GM19099 (cell line): Measurements from ENCODE around the gene STAT4.

Experiments
- POLR2A ChIP-seq: IDR thresholded peaks from 3 replicates; pipeline ENCODE4 v1.6.1; 2011; ENCODE audit warnings: low read depth; ENCODE audit not compliant: insufficient read length; ENCODE audit errors: extremely low read depth

The STAT4 gene, protein sequence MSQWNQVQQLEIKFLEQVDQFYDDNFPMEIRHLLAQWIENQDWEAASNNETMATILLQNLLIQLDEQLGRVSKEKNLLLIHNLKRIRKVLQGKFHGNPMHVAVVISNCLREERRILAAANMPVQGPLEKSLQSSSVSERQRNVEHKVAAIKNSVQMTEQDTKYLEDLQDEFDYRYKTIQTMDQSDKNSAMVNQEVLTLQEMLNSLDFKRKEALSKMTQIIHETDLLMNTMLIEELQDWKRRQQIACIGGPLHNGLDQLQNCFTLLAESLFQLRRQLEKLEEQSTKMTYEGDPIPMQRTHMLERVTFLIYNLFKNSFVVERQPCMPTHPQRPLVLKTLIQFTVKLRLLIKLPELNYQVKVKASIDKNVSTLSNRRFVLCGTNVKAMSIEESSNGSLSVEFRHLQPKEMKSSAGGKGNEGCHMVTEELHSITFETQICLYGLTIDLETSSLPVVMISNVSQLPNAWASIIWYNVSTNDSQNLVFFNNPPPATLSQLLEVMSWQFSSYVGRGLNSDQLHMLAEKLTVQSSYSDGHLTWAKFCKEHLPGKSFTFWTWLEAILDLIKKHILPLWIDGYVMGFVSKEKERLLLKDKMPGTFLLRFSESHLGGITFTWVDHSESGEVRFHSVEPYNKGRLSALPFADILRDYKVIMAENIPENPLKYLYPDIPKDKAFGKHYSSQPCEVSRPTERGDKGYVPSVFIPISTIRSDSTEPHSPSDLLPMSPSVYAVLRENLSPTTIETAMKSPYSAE

GRCh38 chr2:191150600-191151330, at the start of gene STAT4:
Gene STAT4, minus strand, starts transcription at chr2:191150994. Its CDS starts 2,791 bp downstream, at chr2:191148203.
- no peak for TF ChIP-seq POLR2A

GRCh38 chr2:191199929-191200512, 49.2 kb upstream of the STAT4 start:
- no peak for TF ChIP-seq POLR2A

DNA sequence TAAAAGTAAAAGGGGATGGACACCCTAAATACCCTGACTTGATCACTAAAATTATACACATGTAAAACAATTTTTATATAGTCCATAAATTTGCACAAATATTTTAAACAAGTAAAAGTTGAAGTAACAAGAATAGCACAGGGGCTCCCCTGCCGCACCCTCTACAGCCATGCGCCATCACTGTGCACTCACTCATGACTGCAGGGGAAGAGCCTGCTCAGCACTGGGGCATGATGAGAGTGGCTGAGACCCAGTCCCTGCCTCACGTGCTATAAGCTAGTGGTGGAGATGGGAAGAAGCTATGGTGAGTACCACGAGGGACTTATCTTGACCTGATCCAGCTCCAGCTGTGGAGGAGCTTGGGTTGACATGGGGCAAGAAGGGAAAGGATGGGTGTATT, 47.5 kb upstream of the STAT4 start:
- no peak for TF ChIP-seq POLR2A

DNA sequence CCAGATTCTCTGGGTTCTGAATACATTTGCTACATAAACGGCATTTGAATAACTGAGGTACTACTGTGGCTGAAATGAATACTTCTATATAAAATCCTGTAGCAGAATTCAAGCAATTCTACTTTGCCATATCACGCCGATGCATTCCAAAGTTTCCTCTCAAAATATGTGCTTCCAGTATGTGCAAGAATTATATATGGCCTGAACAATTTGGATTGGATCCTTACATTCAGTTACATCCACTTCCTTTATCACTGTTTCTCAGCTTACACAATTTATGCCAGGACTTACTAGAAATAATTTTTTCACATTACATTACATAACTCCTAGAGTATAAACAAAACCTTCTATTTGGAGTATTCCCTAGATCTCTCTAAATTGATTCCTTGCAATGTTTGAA, 46.3 kb upstream of the STAT4 start:
- TF ChIP-seq POLR2A, result no peak

- TF ChIP-seq POLR2A, result no peak
These were observed 44.2 kb upstream of the STAT4 start for GRCh38 chr2:191195021-191195420.

- no peak for TF ChIP-seq POLR2A
These were observed 40.2 kb upstream of the STAT4 start for GRCh38 chr2:191190861-191191552.

DNA sequence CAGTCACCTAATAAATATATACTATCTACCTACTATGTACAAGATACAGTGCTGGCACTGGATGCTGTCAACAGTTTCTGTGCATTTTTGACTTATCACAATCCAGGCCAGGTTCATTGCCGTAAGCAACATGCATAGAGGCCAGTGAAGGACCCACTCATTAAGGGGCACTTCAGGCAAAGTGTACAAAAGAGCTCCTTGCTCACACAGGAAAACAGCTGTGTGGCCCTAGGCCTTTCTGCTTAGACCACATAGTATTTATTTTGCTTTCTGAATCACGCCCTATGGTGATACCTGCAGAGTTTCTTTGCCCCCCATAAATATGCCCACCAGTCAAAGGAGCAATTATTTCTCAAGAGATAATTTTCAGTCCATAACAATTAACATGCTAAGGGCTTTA, 39.6 kb upstream of the STAT4 start:
- TF ChIP-seq POLR2A, result no peak

DNA sequence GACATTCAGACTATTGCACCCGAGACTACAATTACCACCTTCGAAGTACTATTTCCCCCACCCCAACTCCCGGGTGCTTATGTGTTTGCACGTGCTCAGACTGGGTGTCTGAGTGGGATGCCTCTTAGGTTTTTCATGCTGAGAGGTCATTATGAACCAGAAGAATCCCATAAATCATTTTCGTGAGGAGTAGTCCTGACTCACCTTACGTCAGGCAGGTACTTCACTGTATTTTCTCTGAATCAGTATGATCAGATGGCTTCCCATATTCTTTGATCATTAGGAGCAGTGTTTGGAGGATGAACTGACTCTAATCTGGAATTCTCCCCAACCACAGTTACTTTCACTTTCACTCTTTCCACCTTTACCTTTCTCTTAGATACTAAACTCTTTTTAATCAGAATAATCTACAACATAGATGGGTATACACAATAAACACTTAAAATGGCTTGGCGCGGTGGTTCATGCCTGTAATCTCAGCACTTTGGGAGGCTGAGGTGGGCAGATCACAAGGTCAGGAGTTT, 38.4 kb upstream of the STAT4 start:
- TF ChIP-seq POLR2A, result no peak

DNA sequence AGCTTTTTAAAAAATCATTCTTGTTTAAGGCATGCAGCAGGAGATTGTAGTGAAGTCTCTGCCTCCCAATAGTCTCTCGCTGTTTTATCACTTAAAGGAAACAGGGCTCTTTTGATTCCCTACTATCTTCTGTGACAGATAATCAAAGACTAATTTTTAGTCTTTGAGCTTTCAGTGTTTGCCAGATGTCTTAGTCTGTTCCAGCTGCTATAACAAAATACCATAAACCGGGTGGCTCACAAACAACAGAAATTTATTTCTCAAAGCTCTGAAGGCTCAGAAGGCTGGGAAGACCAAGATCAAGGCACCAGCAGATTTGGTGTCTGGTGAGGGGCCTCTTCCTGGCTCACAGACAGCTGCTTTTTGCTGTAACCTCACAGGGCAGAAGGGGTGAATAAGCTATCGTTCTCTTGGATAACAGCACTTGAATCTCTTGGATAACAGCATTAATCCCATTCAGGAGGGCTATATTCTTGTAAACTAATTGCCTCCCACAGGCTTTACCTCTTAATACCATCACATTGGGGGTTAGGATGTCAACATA, 37.8 kb upstream of the STAT4 start:
- no peak for TF ChIP-seq POLR2A

DNA sequence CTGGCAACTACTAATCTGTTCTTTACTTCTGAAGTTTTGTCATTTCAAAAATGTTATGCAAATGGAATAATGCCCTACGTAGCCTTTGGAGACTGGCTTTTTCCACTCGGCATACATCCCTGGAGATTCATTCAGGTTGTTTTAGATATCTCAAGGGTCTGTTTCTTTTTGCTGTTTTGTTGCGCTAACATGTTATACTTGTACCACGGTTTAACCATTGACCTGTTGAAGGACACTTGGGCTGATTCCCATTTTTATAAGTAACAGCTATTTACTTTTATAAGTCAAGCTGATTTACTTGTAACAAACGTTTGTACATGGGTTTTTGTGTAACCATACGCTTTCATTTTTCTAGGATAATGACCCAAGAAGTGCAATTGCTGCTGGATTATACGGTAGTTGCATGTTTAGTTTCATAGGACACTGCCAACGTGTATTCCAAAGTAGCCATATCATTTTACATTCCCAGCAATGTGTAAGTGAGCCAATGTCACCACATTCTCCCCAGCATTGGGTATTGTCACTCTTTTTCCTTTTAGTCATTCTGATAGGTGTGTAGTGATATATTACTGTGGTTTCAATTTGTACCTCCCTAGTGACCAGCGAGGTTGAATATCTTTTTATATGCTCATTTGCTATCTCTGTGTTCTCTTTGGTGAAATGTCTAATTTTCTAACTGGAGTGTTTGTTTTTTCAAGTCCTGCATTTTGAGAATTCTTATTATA, 36.5 kb upstream of the STAT4 start:
- no peak for TF ChIP-seq POLR2A

DNA sequence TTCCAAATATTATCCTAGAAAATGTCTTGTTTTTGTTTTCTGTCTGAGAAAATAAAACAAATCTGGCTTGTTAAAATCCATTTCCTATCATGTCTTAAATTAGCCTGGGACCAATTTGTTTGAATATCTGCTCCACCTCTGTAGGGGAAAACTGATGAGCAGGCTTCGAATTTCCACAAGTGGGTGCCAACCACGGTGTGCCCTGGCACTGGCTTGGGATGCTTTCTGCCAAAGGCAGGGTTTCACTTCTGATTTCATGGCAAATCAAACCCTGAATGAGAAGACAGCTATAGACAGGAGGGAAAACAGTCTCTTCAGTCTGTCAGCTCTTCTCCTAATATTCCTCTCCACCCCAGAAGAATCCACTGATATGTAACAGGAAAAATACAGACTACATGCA, 33.7 kb upstream of the STAT4 start:
- TF ChIP-seq POLR2A, result no peak

GRCh38 chr2:191183516-191183915, 32.7 kb upstream of the STAT4 start:
- TF ChIP-seq POLR2A, result no peak

DNA sequence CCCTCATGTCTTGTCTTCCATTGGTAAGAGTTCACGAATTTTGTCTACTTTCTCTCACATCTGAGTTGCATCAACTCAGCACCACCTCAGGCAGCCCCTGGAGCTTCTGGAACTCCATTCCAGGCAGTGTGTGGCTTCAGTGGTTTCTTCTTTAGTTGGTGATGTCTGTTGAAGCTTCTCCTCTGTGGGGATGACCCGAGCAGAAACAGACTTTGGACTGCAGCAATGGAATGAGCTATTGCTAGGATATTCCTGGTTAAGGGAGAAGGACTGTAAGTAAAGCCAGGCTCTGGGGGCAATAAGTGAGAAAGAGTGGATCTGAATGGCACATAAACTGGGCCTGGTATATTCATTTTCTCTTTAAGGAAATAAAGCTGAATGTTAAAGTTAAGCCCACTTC, 32.3 kb upstream of the STAT4 start:
- TF ChIP-seq POLR2A, result no peak
